Thoracic aorta (tissue), 2 donors: ENCODE data around the gene METTL16. TPM values are rescaled to one million over a fixed set of nuclear protein-coding genes. Genes with fewer than 3 reads are reported as not detected.

ENCODE experiments used
- ATAC-seq: fragments of 150-250 bp; one replicate; pipeline ENCODE4 v1.8.0; 2017; ENCODE audit warnings: low read depth; ENCODE audit not compliant: insufficient number of reproducible peaks, low FRiP score
- DNase-seq: peaks from one replicate; pipeline ENCODE4 v3.0.0-alpha.2; 2020; ENCODE audit warnings: low spot score
- H3K27ac ChIP-seq, 2 donors: fragments of 200-600 bp; sonication (generic); 1 replicate in 1 of 2; 2 replicates in 1 of 2; pipeline ENCODE4 v1.5.1; 2016; ENCODE audit warnings: mild to moderate bottlenecking in 2 of 2, moderate library complexity in 2 of 2
- H3K27me3 ChIP-seq: fragments of 200-600 bp; sonication (generic); replicated peaks from 2 replicates; pipeline ENCODE4 v1.6.0; 2016; ENCODE audit warnings: mild to moderate bottlenecking; ENCODE audit not compliant: insufficient read depth
- H3K36me3 ChIP-seq: fragments of 200-600 bp; sonication (generic); one replicate; pipeline ENCODE4 v1.5.1; 2016
- H3K4me1 ChIP-seq, 2 donors: fragments of 200-600 bp; sonication (generic); 1 replicate in 1 of 2; 2 replicates in 1 of 2; pipeline versions ENCODE4 v1.5.1 to v1.6.0; 2016; ENCODE audit warnings: low read depth in 2 of 2, mild to moderate bottlenecking in 1 of 2; ENCODE audit not compliant: control insufficient read depth in 1 of 2
- H3K4me3 ChIP-seq: fragments of 200-600 bp; sonication (generic); 2 replicates; pipeline ENCODE4 v1.5.1; 2016; ENCODE audit warnings: mild to moderate bottlenecking
- H3K9me3 ChIP-seq: fragments of 200-600 bp; sonication (generic); 2 replicates; pipeline ENCODE4 v1.5.1; 2016
- CTCF ChIP-seq: fragments of 200-600 bp; sonication (generic); IDR thresholded peaks from one replicate; pipeline ENCODE4 v1.5.1; 2019; ENCODE audit warnings: antibody characterized with exemption
- total RNA-seq, 2 donors: library from RNA; depleted of rRNA; stranded (reverse); fragments of >200 nt; gene quantifications; one replicate each; pipeline versions ENCODE4 v1.1.0 to v1.2.3, GENCODE V29; 2016

The METTL16 gene
- total RNA-seq, 2 donors from 2014 or later = 37.6 to 37.9 TPM

- Histone ChIP-seq H3K9me3 (no peaks in the 10 kb centered on the region), H3K36me3 (no peaks in the 10 kb centered on the region), H3K27me3 (no peaks in the 10 kb centered on the region), H3K4me3 (no peak overlapping the region), H3K27ac (peak overlapping the region in 1 of 2 donors; percentile 99), H3K4me1 (peaks cover 37 to 49% of the 10 kb centered on the region in 2 donors)
- DNase-seq (no peak), ATAC-seq (no peak)
- no peak for TF ChIP-seq CTCF
Observed at GRCh38 chr17:2405247-2405926, 106.3 kb downstream of the METTL16 start.

GRCh38 chr17:2403044-2403443 is 108.6 kb downstream of the METTL16 start:
- Histone ChIP-seq H3K27ac (peak overlapping the region; percentile 73 to 99), H3K4me1 (peaks cover 44 to 61% of the 10 kb centered on the region in 2 donors), H3K9me3 (no peaks in the 10 kb centered on the region), H3K4me3 (peak overlapping the region; percentile 98), H3K27me3 (no peaks in the 10 kb centered on the region), H3K36me3 (no peaks in the 10 kb centered on the region)
- no peak for ATAC-seq
- TF ChIP-seq CTCF = no peak
- DNase-seq = no peak

GRCh38 chr17:2402544-2402943 is 109.1 kb downstream of the METTL16 start:
- TF ChIP-seq CTCF = no peak
- H3K27ac ChIP-seq = peak overlapping the region; percentile 73 to 99
- no peaks in the 10 kb centered on the region for H3K9me3 ChIP-seq
- no peaks in the 10 kb centered on the region for H3K27me3 ChIP-seq
- DNase-seq (no peak), ATAC-seq (no peak)
- peak overlapping the region; percentile 98 for H3K4me3 ChIP-seq
- H3K36me3 ChIP-seq = no peaks in the 10 kb centered on the region
- peaks cover 47 to 62% of the 10 kb centered on the region in 2 donors for H3K4me1 ChIP-seq

- ATAC-seq (peak; percentile 57), DNase-seq (peak; percentile 100)
- TF ChIP-seq CTCF = no peak
- peak overlapping the region; percentile 98 for H3K4me3 ChIP-seq
- H3K27ac ChIP-seq = peak overlapping the region; percentile 99
- no peaks in the 10 kb centered on the region for H3K36me3 ChIP-seq
- peaks cover 49 to 60% of the 10 kb centered on the region in 2 donors for H3K4me1 ChIP-seq
- no peaks in the 10 kb centered on the region for H3K9me3 ChIP-seq
- H3K27me3 ChIP-seq = no peaks in the 10 kb centered on the region
Observed at GRCh38 chr17:2401426-2402221, 110.1 kb downstream of the METTL16 start.

GRCh38 chr17:2400877-2401425 is 110.7 kb downstream of the METTL16 start, which contains the start of gene MNT:
Gene MNT, minus strand, starts transcription at chr17:2401060. Its CDS starts 348 bp downstream, at chr17:2400712.
- H3K27ac ChIP-seq = peak within 1 kb of the TSS; percentile 99
- no peak for TF ChIP-seq CTCF
- DNase-seq (peak; percentile 76), ATAC-seq (peak; percentile 44)
- no peaks in the 10 kb centered on the region for H3K27me3 ChIP-seq
- H3K36me3 ChIP-seq = no peaks in the 10 kb centered on the region
- no peaks in the 10 kb centered on the region for H3K9me3 ChIP-seq
- peak within 1 kb of the TSS; percentile 98 for H3K4me3 ChIP-seq
- peaks cover 48 to 60% of the 10 kb centered on the region in 2 donors for H3K4me1 ChIP-seq
